GM18951 (cell line): ENCODE results near the gene CHAD.
"Not testable (repeated sequence)": the region's sequence is repeated elsewhere in the genome, so short reads cannot be mapped to it uniquely, and the experiment has no call there.

ENCODE experiments used
- POLR2A ChIP-seq: IDR thresholded peaks from 4 replicates; pipeline ENCODE4 v1.6.1; 2011; ENCODE audit warnings: mild to moderate bottlenecking; ENCODE audit not compliant: insufficient read length, insufficient read depth; ENCODE audit errors: extremely low read depth
- in situ Hi-C: fragments of 300-500 bp; cut with MboI; formaldehyde crosslinking; loops from one replicate; pipeline ENCODE4 v1.12.0; 2022; ENCODE audit warnings: low sequenced_read_pairs, mixed read lengths, inconsistent platforms; ENCODE audit not compliant: unreplicated experiment

CHAD gene

GRCh38 chr17:50473901-50474300, 5.2 kb upstream of the CHAD start:
- TF ChIP-seq POLR2A: no peak
- in situ Hi-C loops: no loop called here

- in situ Hi-C loops: not testable (repeated sequence)
Measured at GRCh38 chr17:50472761-50473161, 4.1 kb upstream of the CHAD start.

- no peak for TF ChIP-seq POLR2A
- in situ Hi-C loops: no loop called here
Measured at GRCh38 chr17:50472286-50472685, 3.6 kb upstream of the CHAD start.

GRCh38 chr17:50471009-50471905, 2.6 kb upstream of the CHAD start:
- in situ Hi-C loops: no loop called here
- no peak for TF ChIP-seq POLR2A

- in situ Hi-C loops: no loop called here
- no peak for TF ChIP-seq POLR2A
Measured at GRCh38 chr17:50470426-50470825, 1.7 kb upstream of the CHAD start.

GRCh38 chr17:50469671-50470305, 1.1 kb upstream of the CHAD start:
- TF ChIP-seq POLR2A: no peak
- in situ Hi-C loops: no loop called here

- in situ Hi-C loops: no loop called here
- no peak for TF ChIP-seq POLR2A
Measured at GRCh38 chr17:50469208-50469605, 527 bp upstream of the CHAD start.

- in situ Hi-C loops: no loop called here
- no peak for TF ChIP-seq POLR2A
Measured at GRCh38 chr17:50467855-50468303, 801 bp downstream of the CHAD start.

GRCh38 chr17:50467114-50467854, 1.4 kb downstream of the CHAD start:
- no peak for TF ChIP-seq POLR2A
- in situ Hi-C loops: no loop called here

- in situ Hi-C loops: no loop called here
- no peak for TF ChIP-seq POLR2A
Measured at GRCh38 chr17:50466371-50467113, 2.1 kb downstream of the CHAD start.

- no peak for TF ChIP-seq POLR2A
- in situ Hi-C loops: no loop called here
Measured at GRCh38 chr17:50465635-50466034, 3.0 kb downstream of the CHAD start.

GRCh38 chr17:50465171-50465570, 3.5 kb downstream of the CHAD start:
- in situ Hi-C loops: no loop called here
- no peak for TF ChIP-seq POLR2A

- in situ Hi-C loops: no loop called here
Measured at GRCh38 chr17:50464736-50465135, 3.9 kb downstream of the CHAD start.

More at GRCh38 chr17:50464736-50465135, 3.9 kb downstream of the CHAD start:
- TF ChIP-seq POLR2A: no peak
